HG03342 (cell line): Measurements from ENCODE around the gene POLR1G.
"Not testable (repeated sequence)": the region's sequence is repeated elsewhere in the genome, so short reads cannot be mapped to it uniquely, and the experiment has no call there.

ENCODE experiments used
- ATAC-seq: cut with Tn5 transposase; IDR thresholded peaks from one replicate; pipeline ENCODE4 v1.9.1; 2021; ENCODE audit warnings: mild to moderate bottlenecking, moderate library complexity; ENCODE audit not compliant: unreplicated experiment

POLR1G gene

GRCh38 chr19:45395821-45396617, 10.4 kb upstream of the POLR1G start:
- no peak for ATAC-seq

- ATAC-seq, result no peak
These were observed 6.3 kb upstream of the POLR1G start for GRCh38 chr19:45400192-45400591.

GRCh38 chr19:45401815-45402214, 4.6 kb upstream of the POLR1G start:
- ATAC-seq, result no peak

- ATAC-seq, result no peak
These were observed 4.0 kb upstream of the POLR1G start for GRCh38 chr19:45402298-45403061.

- ATAC-seq, result no peak
These were observed 3.2 kb upstream of the POLR1G start for GRCh38 chr19:45403272-45403671.

GRCh38 chr19:45403781-45404556, 2.5 kb upstream of the POLR1G start:
- no peak for ATAC-seq

- ATAC-seq, result peak; percentile 29
These were observed 1.6 kb upstream of the POLR1G start, which contains the start of gene PPP1R13L for GRCh38 chr19:45404557-45405434. TSS of gene PPP1R13L (minus strand) at chr19:45405069. CDS start at chr19:45398318, 6,751 bp downstream.

GRCh38 chr19:45405435-45406225, 814 bp upstream of the POLR1G start:
- ATAC-seq, result peak; percentile 35

DNA sequence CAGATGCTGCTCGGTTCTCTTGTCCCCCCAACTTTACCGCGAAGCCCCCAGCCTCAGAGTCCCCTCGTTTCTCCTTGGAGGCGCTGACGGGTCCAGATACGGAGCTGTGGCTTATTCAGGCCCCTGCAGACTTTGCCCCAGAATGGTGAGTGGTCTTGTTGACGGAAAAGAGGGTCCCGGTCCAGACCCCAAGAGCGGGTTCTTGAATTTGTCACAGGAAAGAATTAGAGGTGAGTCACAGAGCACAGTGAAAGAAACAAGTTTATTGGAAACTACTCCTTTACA, 589 bp downstream of the POLR1G start:
- no peak for ATAC-seq

DNA sequence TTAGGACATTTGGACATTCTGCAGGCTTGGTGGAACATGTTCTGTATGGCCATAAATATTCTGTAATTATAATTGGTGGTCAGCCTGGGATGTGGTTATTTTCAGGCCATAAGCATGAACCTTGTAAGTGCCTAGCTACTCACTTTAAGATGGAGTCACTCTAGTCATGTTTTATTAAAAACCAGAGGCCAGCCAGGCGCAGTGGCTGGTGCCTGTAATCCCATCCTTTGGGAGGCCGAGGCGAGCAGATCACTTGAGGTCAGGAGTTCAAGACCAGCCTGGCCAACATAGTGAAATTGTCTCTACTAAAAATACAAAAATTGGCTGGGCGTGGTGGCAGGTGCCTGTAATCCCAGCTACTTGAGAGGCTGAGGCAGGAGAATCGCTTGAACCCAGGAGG, 1.1 kb downstream of the POLR1G start:
- not testable (repeated sequence) for ATAC-seq

DNA sequence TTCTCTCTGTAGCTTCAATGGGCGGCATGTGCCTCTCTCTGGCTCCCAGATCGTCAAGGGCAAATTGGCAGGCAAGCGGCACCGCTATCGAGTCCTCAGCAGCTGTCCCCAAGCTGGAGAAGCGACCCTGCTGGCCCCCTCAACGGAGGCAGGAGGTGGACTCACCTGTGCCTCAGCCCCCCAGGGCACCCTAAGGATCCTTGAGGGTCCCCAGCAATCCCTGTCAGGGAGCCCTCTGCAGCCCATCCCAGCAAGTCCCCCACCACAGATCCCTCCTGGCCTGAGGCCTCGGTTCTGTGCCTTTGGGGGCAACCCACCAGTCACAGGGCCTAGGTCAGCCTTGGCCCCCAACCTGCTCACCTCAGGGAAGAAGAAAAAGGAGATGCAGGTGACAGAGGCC, 1.7 kb downstream of the POLR1G start:
- ATAC-seq, result no peak

DNA sequence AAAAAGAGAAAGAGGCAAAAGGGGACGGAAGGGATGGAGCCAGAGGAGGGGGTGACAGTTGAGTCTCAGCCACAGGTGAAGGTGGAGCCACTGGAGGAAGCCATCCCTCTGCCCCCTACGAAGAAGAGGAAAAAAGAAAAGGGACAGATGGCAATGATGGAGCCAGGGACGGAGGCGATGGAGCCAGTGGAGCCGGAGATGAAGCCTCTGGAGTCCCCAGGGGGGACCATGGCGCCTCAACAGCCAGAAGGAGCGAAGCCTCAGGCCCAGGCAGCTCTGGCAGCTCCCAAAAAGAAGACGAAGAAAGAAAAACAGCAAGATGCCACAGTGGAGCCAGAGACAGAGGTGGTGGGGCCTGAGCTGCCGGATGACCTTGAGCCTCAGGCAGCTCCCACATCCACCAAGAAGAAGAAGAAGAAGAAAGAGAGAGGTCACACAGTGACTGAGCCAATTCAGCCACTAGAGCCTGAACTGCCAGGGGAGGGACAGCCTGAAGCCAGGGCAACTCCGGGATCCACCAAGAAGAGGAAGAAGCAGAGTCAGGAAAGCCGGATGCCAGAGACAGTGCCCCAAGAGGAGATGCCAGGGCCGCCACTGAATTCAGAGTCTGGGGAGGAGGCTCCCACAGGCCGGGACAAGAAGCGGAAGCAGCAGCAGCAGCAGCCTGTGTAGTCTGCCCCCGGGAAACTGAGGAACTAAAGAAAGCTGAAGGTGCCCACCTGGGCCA, 2.5 kb downstream of the POLR1G start:
- no peak for ATAC-seq

- no peak for ATAC-seq
These were observed 3.1 kb downstream of the POLR1G start for GRCh38 chr19:45409557-45409920.

- ATAC-seq, result not testable (repeated sequence)
These were observed 3.9 kb downstream of the POLR1G start for GRCh38 chr19:45410330-45410729.

DNA sequence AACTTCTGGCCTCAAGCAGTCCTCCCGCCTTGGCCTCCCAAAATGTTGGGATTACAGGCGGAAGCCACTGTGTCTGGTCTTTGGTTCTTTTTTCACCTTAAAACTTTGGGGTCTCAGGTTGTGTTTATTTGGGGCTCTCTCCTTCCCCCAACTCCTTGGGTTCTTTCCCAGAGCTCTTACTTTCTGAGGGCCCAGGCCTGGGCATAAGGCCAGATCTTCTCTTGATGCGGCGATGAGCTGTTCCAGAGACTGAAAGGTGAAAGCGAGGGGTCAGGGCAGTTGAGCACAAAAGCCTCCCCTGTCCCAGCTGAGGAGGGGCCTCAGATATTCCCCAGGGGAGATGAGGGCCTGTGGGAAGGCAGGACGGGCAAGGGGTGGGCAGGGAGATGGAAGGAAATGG, 7.1 kb downstream of the POLR1G start:
- ATAC-seq, result no peak

- ATAC-seq, result no peak
These were observed 8.0 kb downstream of the POLR1G start for GRCh38 chr19:45414468-45414867.

GRCh38 chr19:45417151-45417550, 10.7 kb downstream of the POLR1G start:
- no peak for ATAC-seq

DNA sequence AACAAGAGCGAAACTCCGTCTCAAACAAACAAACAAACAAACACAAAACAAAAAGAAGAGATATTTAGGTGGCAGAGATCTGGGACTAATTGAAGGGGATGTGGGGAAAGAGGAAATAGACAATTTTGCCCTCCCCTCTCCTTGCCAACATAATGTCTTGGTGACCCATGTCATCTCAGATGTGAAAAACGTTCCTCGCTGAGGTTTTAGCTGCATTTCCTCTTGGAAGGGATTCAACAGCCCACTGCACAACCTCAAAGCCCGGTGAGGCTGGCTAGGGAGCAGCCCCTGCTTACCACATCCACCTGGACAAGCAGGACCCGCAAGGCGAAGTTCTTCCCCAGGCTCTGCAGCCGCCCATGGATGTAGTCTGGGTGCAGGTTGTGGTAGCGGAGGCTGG, 12.4 kb downstream of the POLR1G start:
- no peak for ATAC-seq

DNA sequence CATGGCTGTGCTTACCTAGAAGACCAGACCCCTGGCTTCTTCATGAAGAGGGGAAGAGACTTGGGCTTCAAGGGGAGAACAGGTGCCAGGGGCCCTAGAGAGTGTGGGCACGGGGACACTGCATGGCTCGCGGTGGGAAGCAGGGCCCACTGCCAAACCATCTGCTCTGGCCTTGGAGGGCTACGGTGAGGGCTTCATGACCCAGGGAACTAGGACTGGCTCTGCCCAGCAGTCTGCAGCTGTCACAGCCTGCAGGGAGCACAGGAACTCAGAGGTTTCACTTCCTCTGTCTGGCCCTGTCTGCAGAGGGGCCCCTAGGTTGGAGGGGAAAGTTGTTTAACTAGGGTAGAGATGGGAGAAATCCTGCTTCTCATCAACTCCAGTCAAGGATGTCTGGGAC, 13.0 kb downstream of the POLR1G start:
- peak; percentile 54 for ATAC-seq
